ENCODE results near the gene AGAP2. TPM values are rescaled to one million over a fixed set of nuclear protein-coding genes. Genes with fewer than 3 reads are reported as not detected.

AGAP2 gene
- total and polyA plus RNA-seq, 9 of the 15 experiments (the other 6 are each of a cell fraction or from before 2014, with no cell fraction given), result 0.04 to 0.77 (median 0.28) TPM; not detected in 1

GRCh38 chr12:57767876-57768275, 29.3 kb upstream of the AGAP2 start:
- H3K27me3 ChIP-seq (ENCODE audit: control insufficient read depth in 2 of 2, insufficient read depth in 2 of 2, low read length in 2 of 2), result no peaks in the 10 kb centered on the region
- in situ Hi-C loops (cut with MboI), result no loop called here
- intact Hi-C loops (cut with micrococcal nuclease), result no loop called here
- no peak overlapping the region for H3K4me2 ChIP-seq (ENCODE audit: insufficient read depth, low read length)
- ChIA-PET CTCF (ENCODE audit: low intra/inter-chr PET ratio) (no interaction called here), POLR2A (interaction anchor here (0.6 to 3.8 kb wide), 6 partner anchors 9 to 106 kb away, joined by 3 to 26 read pairs (median 4); partner anchors contain the start of gene CDK4)
- H3K79me2 ChIP-seq (ENCODE audit: control insufficient read depth, insufficient read depth, low read length), result peaks cover 18% of the 10 kb centered on the region
- no peak overlapping the region for H3K27ac ChIP-seq (ENCODE audit: extremely low read depth, low read depth, low read length)
- peaks cover 33% of the 10 kb centered on the region for H3K36me3 ChIP-seq (ENCODE audit: control insufficient read depth, insufficient read depth, low read length)
- TF ChIP-seq SFPQ (IDR thresholded peaks at IDR 0.05; ENCODE audit: low read depth, low read length), result no peak
- no peak for TF ChIP-seq CHD1 (IDR thresholded peaks at IDR 0.05; ENCODE audit: low read length)
- no peak for TF ChIP-seq THRA (IDR thresholded peaks at IDR 0.05)
- TF ChIP-seq ZBED1 (IDR thresholded peaks at IDR 0.05), result no peak
- no peak for TF ChIP-seq SNIP1 (IDR thresholded peaks at IDR 0.05; ENCODE audit: low read depth)
- no peak for TF ChIP-seq ZBTB7A (IDR thresholded peaks at IDR 0.05; ENCODE audit: borderline replicate concordance, control insufficient read depth, low read depth, low read length)
- no peak for TF ChIP-seq PTTG1 (tag; IDR thresholded peaks at IDR 0.05; ENCODE audit: low read depth)
- TF ChIP-seq DMBX1 (CRISPR knock-in tag; IDR thresholded peaks at IDR 0.05; ENCODE audit: borderline replicate concordance), result no peak
- no peak for TF ChIP-seq THAP12 (CRISPR knock-in tag; IDR thresholded peaks at IDR 0.05)
- TF ChIP-seq NEUROD1 (IDR thresholded peaks at IDR 0.05; ENCODE audit: borderline replicate concordance, low read depth, low read length, partially characterized antibody), result no peak
- TF ChIP-seq CHAMP1 (IDR thresholded peaks at IDR 0.05), result no peak
- H3K9ac ChIP-seq (ENCODE audit: insufficient read depth in 1 of 2, low read depth in 2 of 2, low read length in 2 of 2), result no peak overlapping the region
- no peak overlapping the region for H2AFZ ChIP-seq (ENCODE audit: low read depth, low read length)
- FAIRE-seq, result no peak
- no TSS peak for BruUV-seq (replicated peaks)
- no peak overlapping the region for H3K4me3 ChIP-seq
- no peak for ATAC-seq
- H3K9me3 ChIP-seq (replicated peaks; ENCODE audit: control insufficient read depth, insufficient read depth, low read depth, low read length), result no peaks in the 10 kb centered on the region
- no peaks in the 10 kb centered on the region for H4K20me1 ChIP-seq (replicated peaks; ENCODE audit: control insufficient read depth, insufficient read depth, low read length)
- no peaks in the 10 kb centered on the region for H3K9me1 ChIP-seq (ENCODE audit: control insufficient read depth, insufficient read depth, low read length)
- no peak for DNase-seq (ENCODE audit: extremely low read depth in 1 of 4, low spot score in 3 of 4)
- WGBS (ENCODE audit: insufficient coverage, low coverage, missing lambda C conversion rate), result 91% methylated on average over 3 of the region's 3 CpGs
- peaks cover 18 to 44% of the 10 kb centered on the region in 2 experiments for H3K4me1 ChIP-seq (replicated peaks in 1 of 2; ENCODE audit: control insufficient read depth in 2 of 2, insufficient read depth in 2 of 2, low read length in 2 of 2)
